Activated naive CD8-positive, alpha-beta T cell treated with anti-CD3 and anti-CD28 coated beads, Interleukin-2, amount 10 ng/mL, durations not matched to agents 7 days and 5 days (primary cell): ENCODE results near the gene TRMT44. TPM values are rescaled to one million over a fixed set of nuclear protein-coding genes. Genes with fewer than 3 reads are reported as not detected.
"Not testable (repeated sequence)": the region's sequence is repeated elsewhere in the genome, so short reads cannot be mapped to it uniquely, and the experiment has no call there.

Experiments
- ATAC-seq: fragments of 150-1000 bp; cut with Tn5 transposase; one replicate; pipeline ENCODE4 v1.10.0; 2021; ENCODE audit warnings: low read depth, moderate library complexity
- POLR2A ChIA-PET: fragments of 350-600 bp; sonication (Branson Sonifier 250); formaldehyde crosslinking; loops from one replicate; lab custom pipeline; 2021; ENCODE audit warnings: antibody characterized with exemption; lab: Charles Lee
- DNase-seq: peaks from one replicate; pipeline ENCODE4 v3.0.0; 2021
- H3K27ac Mint-ChIP-seq: one replicate; pipeline ENCODE4 v1.8.0; 2022; ENCODE audit warnings: mild to moderate bottlenecking, mixed read lengths
- H3K27me3 Mint-ChIP-seq: one replicate; pipeline ENCODE4 v1.8.0; 2022; ENCODE audit warnings: mild to moderate bottlenecking, moderate library complexity, mixed read lengths
- H3K36me3 Mint-ChIP-seq: one replicate; pipeline ENCODE4 v1.8.0; 2021; ENCODE audit warnings: mild to moderate bottlenecking, mixed read lengths
- H3K4me1 Mint-ChIP-seq: one replicate; pipeline ENCODE4 v1.8.0; 2021; ENCODE audit warnings: mixed read lengths
- H3K4me3 Mint-ChIP-seq: one replicate; pipeline ENCODE4 v1.8.0; 2022; ENCODE audit warnings: mild to moderate bottlenecking, moderate library complexity, mixed read lengths
- H3K9me3 Mint-ChIP-seq: one replicate; pipeline ENCODE4 v1.8.0; 2021; ENCODE audit warnings: mixed read lengths
- total RNA-seq, 2 experiments: library from RNA; stranded (reverse); gene quantifications; one replicate each; pipeline ENCODE4 v1.2.3, GENCODE V29; 2021

The TRMT44 gene
- total RNA-seq, 2 experiments from 2014 or later, result 26.1 to 27.9 TPM

DNA sequence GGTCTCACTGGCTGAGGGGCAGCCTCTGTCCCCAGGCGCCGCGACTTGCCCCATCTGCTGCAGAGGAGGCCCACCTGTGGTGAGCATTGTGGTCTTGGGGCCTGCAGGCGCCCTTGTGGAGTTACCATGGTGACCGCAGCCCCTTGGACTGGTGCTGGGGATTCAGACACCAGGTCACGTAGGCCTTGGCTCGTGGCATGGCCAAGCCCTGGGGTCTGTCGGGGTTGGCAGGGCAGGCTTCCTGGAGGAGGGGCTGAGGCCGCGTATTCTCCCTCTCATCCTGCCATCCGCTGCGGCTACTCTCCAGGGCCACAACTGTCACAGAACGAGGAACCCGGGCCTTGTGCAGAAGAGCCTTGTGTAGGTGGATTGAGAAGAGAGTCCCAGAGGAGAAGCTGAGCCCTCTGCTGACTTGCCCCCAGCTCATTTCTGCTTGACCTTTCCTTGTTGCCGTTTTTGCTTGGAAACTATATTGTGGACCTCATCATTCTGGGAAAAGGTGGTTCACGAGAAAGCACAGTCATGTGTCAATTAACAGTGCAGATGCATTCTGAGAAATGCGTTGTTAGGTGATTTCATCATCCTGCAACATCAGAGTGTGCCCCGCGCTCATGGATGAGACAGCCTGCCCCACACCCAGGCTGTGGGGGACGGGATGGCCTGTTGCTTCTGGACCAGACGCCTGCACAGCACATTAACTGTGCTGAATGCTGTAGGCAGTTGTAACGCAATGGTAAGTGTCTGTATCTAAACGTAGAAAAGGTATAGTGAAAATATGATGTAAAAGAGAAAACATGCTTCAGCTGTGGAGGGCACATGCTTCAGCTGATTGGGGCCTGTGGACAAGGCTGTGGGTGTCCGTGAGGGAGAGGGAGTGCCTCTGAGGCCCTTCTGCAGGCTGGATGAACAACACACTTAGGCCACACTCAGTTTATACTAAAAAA lies 38.5 kb downstream of the TRMT44 start:
- H3K9me3 Mint-ChIP-seq, result no peaks in the 10 kb centered on the region
- H3K36me3 Mint-ChIP-seq, result no peaks in the 10 kb centered on the region
- ATAC-seq, result no peak
- POLR2A ChIA-PET, result no interaction called here
- DNase-seq, result no peak
- no peak overlapping the region for H3K27ac Mint-ChIP-seq
- no peaks in the 10 kb centered on the region for H3K27me3 Mint-ChIP-seq
- H3K4me1 Mint-ChIP-seq, result no peaks in the 10 kb centered on the region
- no peak overlapping the region for H3K4me3 Mint-ChIP-seq

DNA sequence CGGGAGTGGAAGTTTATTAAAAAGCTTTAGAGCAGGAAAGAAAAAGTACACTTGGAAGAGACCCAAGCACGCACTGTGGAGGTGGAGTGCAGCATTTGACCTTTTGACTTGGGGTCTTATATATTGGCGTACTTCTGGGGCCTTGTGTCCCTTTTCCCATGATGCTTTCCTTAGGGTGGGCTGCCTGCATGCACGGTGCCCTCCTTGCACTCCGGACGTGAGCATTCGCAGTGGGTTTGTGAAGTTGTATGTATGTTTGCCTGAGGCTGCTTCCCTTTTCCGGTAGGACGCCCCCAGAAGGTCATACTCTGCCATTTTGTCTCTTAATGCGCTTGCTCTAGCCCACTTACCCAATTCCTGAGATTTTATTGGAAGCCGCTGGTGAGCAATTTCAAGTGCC lies 39.6 kb downstream of the TRMT44 start:
- Mint-ChIP-seq H3K27me3 (no peaks in the 10 kb centered on the region), H3K9me3 (no peaks in the 10 kb centered on the region), H3K4me3 (no peak overlapping the region), H3K27ac (no peak overlapping the region), H3K4me1 (no peaks in the 10 kb centered on the region), H3K36me3 (no peaks in the 10 kb centered on the region)
- POLR2A ChIA-PET, result no interaction called here
- ATAC-seq, result no peak
- no peak for DNase-seq

DNA sequence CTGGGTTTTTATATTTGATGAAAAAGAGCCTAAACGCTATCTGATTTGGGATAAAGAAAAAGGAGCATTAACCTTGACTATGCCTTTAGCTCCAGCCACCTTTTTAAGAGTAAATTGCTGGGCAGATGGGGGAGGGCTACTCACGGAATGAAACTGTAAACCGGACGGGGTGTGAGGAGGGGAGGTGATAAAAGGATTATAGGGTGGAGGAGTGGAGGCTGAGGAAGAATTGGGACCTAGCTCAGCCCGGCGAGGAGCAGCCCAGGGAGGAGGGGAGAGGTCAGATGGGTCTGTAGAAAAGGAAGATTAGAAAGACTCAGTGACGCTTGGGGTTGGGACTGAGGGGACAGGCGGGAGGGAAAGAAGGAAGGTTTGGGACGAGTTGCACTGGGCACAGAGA lies 46.1 kb downstream of the TRMT44 start:
- H3K4me3 Mint-ChIP-seq, H3K27me3 Mint-ChIP-seq, H3K4me1 Mint-ChIP-seq, H3K36me3 Mint-ChIP-seq, H3K9me3 Mint-ChIP-seq, H3K27ac Mint-ChIP-seq, POLR2A ChIA-PET, ATAC-seq, DNase-seq: not testable (repeated sequence)

DNA sequence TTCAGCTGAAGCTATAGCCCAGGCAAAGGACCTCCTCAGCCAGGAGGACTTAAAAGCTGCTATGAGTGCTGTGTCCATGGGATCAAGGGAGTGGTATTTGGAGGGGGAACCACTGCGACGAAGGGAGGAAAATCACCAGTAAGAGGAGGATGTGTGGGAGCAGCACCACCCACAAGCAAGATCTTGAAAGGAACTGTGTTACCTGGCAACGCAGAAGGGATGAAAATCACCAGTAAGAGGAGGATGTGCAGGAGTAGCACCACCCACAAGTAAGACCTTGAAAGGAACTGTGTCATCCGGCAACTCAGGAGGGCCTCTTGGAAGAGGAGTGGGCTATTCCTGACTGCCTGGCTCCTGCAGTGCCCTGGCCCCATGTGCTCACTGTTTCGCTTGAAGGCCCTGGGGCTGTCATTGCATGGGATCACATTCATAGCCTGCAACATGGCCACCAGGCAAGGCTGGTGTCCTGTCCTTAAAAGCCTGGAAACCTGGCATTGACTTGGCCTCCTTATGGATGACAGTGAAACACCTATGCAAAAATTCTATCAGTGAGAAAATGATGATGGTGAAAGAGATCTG lies 48.3 kb downstream of the TRMT44 start:
- POLR2A ChIA-PET, result no interaction called here
- DNase-seq (no peak), ATAC-seq (no peak)
- no peak overlapping the region for H3K4me3 Mint-ChIP-seq
- H3K4me1 Mint-ChIP-seq, result no peaks in the 10 kb centered on the region
- no peak overlapping the region for H3K27ac Mint-ChIP-seq
- H3K27me3 Mint-ChIP-seq, result no peaks in the 10 kb centered on the region
- H3K9me3 Mint-ChIP-seq, result no peaks in the 10 kb centered on the region
- no peaks in the 10 kb centered on the region for H3K36me3 Mint-ChIP-seq

DNA sequence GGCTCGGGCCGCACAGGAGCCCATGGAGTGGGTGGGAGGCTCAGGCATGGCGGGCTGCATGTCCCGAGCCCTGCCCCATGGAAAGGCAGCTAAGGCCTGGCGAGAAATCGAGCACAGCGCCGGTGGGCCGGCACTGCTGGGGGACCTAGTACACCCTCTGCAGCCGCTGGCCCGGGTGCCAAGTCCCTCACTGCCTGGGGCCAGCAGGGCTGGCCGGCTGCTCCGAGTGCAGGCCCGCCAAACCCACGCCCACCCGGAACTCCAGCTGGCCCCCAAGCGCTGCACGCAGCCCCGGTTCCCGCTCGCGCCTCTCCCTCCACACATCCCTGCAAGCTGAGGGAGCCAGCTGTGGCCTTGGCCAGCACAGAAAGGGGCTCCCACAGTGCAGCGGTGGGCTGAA lies 50.9 kb downstream of the TRMT44 start:
- H3K27me3 Mint-ChIP-seq, ATAC-seq, DNase-seq, H3K27ac Mint-ChIP-seq, H3K4me3 Mint-ChIP-seq, H3K4me1 Mint-ChIP-seq, POLR2A ChIA-PET, H3K9me3 Mint-ChIP-seq, H3K36me3 Mint-ChIP-seq: not testable (repeated sequence)

DNA sequence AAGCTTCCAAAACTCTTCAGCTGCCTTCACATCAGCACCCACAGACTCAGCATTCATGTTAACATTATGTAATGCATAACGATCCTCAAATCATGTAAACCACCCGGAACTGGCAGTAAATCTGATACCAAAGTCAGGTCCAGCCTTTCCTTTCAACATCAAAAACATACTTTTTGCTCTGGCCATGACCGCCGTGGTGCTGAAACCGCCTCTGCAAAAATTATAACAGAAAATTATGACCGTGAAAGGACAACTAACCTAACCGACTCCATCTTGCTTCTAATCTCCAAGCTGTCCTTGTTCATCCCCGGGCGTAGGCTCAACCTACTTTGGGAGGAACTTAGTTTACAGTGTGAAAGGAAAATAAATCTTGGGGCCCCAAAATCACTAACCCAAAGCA lies 51.6 kb downstream of the TRMT44 start:
- H3K4me1 Mint-ChIP-seq, result no peaks in the 10 kb centered on the region
- POLR2A ChIA-PET, result no interaction called here
- H3K27me3 Mint-ChIP-seq, result no peaks in the 10 kb centered on the region
- DNase-seq, result no peak
- H3K4me3 Mint-ChIP-seq, result no peak overlapping the region
- no peaks in the 10 kb centered on the region for H3K36me3 Mint-ChIP-seq
- ATAC-seq, result no peak
- no peak overlapping the region for H3K27ac Mint-ChIP-seq
- H3K9me3 Mint-ChIP-seq, result no peaks in the 10 kb centered on the region

DNA sequence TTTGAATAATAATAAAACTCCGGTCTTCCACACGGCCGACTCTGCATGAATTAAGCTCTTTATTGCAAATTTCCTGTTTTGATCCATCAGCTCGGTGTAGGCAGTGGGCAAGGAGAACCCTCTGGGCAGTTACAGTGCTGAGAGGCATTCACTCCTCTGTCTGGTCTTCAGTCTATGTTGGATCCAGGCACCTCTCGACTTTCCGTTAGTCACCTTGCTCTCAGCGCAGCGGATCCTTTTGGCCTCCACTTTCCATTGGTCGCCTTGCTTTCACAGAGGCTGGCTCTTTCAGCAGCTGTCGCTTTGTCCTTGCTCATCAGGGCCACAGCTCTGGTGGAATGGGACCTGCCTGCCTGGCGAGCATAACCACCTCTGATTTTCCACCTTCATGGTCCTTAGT lies 52.9 kb downstream of the TRMT44 start:
- Mint-ChIP-seq H3K4me1 (no peaks in the 10 kb centered on the region), H3K4me3 (no peak overlapping the region), H3K9me3 (no peaks in the 10 kb centered on the region), H3K27ac (no peak overlapping the region), H3K27me3 (no peaks in the 10 kb centered on the region), H3K36me3 (no peaks in the 10 kb centered on the region)
- DNase-seq (no peak), ATAC-seq (no peak)
- POLR2A ChIA-PET, result no interaction called here

DNA sequence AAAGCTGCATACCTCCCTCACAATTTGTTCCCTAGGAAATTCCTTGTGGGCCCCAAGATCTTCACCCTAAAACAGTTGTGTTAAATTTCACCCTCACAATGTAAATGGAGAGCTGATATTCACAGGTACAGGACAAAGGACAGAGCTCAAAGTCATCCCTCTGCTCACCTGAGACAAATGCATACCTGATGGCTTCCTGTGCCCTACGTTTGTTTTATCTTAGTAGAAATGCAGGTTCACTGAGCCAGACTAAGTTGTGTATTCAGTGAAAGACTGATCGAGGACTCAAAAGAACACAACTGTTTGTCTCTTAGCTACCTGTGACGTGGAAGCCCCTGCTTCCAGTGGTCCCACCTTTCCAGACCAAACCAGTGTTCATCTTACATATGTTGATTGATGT lies 53.6 kb downstream of the TRMT44 start:
- H3K27me3 Mint-ChIP-seq, result no peaks in the 10 kb centered on the region
- POLR2A ChIA-PET, result no interaction called here
- no peak overlapping the region for H3K27ac Mint-ChIP-seq
- H3K4me3 Mint-ChIP-seq, result no peak overlapping the region
- no peaks in the 10 kb centered on the region for H3K36me3 Mint-ChIP-seq
- no peak for ATAC-seq
- H3K9me3 Mint-ChIP-seq, result no peaks in the 10 kb centered on the region
- no peak for DNase-seq
- no peaks in the 10 kb centered on the region for H3K4me1 Mint-ChIP-seq

DNA sequence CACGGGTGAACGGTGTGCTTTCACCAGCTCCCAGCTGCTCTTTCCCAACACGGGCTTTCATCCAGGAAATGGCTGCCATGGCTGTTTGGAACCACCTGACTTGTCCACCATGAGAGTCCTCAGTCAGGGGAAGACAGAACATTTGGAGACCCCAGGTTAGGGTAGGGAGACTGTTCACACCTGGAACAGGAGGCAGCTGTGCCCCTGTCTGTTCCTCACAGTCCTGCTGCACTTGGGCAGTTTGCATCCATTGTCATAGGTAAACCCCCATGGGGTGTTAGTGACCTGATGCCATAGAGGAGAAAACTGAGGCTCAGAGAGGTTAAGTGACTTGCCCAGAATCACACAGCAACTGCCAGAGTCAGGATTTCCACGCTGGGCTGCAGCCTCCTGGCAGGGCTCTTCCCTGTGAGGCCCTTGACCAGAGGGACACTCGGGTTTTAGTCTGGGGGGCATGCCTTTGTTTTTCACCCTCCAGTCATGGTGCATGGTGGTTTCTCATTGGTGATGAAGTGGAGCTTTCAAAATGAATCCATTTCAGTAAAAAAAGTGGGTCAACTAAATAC lies 54.5 kb downstream of the TRMT44 start:
- no peak for ATAC-seq

DNA sequence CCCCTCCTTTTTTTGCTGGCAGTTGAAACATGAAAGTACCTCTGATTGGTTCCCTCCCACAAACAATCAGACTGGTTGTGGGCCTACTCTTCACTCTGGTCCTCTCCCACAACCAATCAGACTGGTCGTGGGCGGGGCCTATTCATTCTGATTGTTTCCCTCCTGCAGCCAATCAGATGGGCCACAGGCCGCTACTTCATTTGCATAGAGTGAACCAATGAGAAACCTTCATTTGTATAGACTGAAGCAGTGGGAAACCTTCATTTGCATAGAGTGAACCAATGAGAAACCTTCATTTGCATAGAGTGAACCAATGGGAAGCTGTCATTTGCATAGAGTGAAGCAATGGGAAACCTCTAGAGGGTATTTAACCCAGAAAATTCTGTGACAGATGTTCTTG lies 55.2 kb downstream of the TRMT44 start:
- ATAC-seq, result no peak
- H3K27me3 Mint-ChIP-seq, result no peaks in the 10 kb centered on the region

More for the DNA sequence above, 54.5 kb downstream of the TRMT44 start:
- DNase-seq, result no peak
- Mint-ChIP-seq H3K36me3 (no peaks in the 10 kb centered on the region), H3K27ac (no peak overlapping the region), H3K4me3 (no peak overlapping the region), H3K4me1 (no peaks in the 10 kb centered on the region), H3K9me3 (no peaks in the 10 kb centered on the region), H3K27me3 (no peaks in the 10 kb centered on the region)
- POLR2A ChIA-PET, result no interaction called here

DNA sequence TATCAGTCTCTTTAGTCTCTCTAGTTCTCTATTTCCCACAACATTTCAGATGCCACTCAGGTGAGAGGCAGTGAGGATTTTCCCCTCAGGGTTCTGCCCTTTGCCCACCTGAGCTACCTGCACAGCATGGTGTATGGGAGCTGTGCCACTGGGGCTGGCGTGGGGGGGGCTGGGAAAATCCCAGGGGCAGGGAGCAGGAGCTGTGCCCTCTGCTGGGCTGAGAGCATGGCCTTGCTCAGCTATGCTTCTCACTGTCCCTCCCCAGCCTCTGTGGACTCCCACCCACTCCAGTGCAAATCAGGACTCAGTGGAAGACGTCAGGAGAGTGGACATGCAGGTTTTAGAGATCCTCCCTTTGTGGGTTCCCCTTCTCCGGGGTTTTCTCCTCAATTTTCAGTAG lies 57.2 kb downstream of the TRMT44 start:
- Mint-ChIP-seq H3K36me3 (no peaks in the 10 kb centered on the region), H3K4me3 (no peak overlapping the region), H3K9me3 (no peaks in the 10 kb centered on the region), H3K27me3 (no peaks in the 10 kb centered on the region), H3K27ac (no peak overlapping the region), H3K4me1 (no peaks in the 10 kb centered on the region)
- POLR2A ChIA-PET, result no interaction called here
- DNase-seq (no peak), ATAC-seq (no peak)

More for the DNA sequence above, 55.2 kb downstream of the TRMT44 start:
- no peak overlapping the region for H3K27ac Mint-ChIP-seq
- no peak for DNase-seq
- no peak overlapping the region for H3K4me3 Mint-ChIP-seq
- H3K9me3 Mint-ChIP-seq, result no peaks in the 10 kb centered on the region
- H3K36me3 Mint-ChIP-seq, result no peaks in the 10 kb centered on the region
- POLR2A ChIA-PET, result no interaction called here
- H3K4me1 Mint-ChIP-seq, result no peaks in the 10 kb centered on the region

DNA sequence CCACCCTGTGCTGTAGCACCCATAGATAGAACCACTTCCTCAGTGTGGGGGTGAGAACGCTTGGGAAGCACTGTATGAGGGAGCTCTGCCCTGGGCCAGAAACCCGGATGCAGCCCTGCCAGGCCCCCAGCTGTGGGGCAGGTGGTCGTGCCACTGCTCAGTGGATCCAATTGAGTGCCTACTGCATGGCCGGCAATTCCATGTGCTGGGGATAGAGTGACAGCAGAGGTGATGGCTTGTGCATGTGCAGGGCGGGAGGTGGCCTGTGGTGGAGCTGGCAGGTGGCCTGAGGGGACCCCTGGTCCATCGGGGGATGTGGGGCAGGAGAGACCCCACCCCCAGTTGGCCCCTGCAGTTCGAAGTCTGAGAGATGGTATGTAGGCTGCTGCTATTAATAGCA lies 60.4 kb downstream of the TRMT44 start:
- Mint-ChIP-seq H3K27me3 (no peaks in the 10 kb centered on the region), H3K36me3 (no peaks in the 10 kb centered on the region), H3K4me1 (no peaks in the 10 kb centered on the region), H3K4me3 (no peak overlapping the region), H3K27ac (no peak overlapping the region), H3K9me3 (no peaks in the 10 kb centered on the region)
- ATAC-seq (no peak), DNase-seq (no peak)
- POLR2A ChIA-PET, result no interaction called here

DNA sequence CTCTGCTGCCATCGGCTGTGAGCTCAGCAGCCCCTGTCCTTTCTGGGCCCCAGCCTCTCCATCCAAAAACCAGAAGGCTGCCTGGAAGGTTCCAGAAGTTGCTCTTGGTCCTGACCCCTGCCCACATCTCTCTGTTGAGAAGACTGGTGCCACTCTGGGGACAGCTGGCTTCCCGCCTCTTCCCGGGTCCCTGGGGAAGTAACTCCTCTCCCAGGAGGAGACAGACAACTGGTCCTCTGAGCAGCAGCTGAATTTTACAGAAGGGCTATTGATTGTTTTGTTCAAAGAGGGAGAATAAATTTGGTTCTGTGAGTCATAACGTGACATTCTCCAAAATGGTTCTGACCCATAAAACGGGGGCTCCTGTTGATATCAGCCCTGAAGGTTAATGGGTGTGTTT lies 61.2 kb downstream of the TRMT44 start:
- H3K27me3 Mint-ChIP-seq, result no peaks in the 10 kb centered on the region
- H3K36me3 Mint-ChIP-seq, result no peaks in the 10 kb centered on the region
- H3K9me3 Mint-ChIP-seq, result no peaks in the 10 kb centered on the region
- POLR2A ChIA-PET, result no interaction called here
- no peak overlapping the region for H3K4me3 Mint-ChIP-seq
- no peak for ATAC-seq
- no peak for DNase-seq
- no peak overlapping the region for H3K27ac Mint-ChIP-seq
- H3K4me1 Mint-ChIP-seq, result no peaks in the 10 kb centered on the region

DNA sequence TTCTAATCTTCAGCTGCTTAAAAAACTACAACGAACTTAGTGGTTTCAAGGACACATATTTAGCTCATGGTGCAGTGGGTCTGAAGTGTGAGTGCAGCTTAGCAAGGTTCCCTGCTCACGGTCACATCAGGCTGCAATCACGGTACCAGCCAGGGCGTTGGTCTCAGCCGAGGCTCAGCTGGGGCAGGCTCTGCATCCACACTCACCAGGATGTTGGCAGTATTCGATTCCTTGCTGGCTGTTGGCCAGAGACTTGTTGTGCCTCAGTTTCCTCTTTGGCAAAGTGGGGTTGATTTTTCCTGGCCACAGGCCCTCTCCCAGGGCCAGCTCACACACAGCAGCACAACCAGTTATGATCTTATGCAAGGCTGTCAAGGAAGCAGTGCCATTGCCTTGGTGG lies 61.8 kb downstream of the TRMT44 start:
- POLR2A ChIA-PET, result no interaction called here
- ATAC-seq, result no peak

More for the DNA sequence above, 61.8 kb downstream of the TRMT44 start:
- Mint-ChIP-seq H3K27me3 (no peaks in the 10 kb centered on the region), H3K4me1 (no peaks in the 10 kb centered on the region), H3K9me3 (no peaks in the 10 kb centered on the region), H3K4me3 (no peak overlapping the region), H3K36me3 (no peaks in the 10 kb centered on the region), H3K27ac (no peak overlapping the region)
- DNase-seq, result no peak
